ENCODE data around the gene ST8SIA3. TPM values are rescaled to one million over a fixed set of nuclear protein-coding genes. Genes with fewer than 3 reads are reported as not detected.

ST8SIA3 gene
- total and polyA plus RNA-seq, 2 donors (not counting 1 experiment from before 2014, with no cell fraction given), result not detected

DNA sequence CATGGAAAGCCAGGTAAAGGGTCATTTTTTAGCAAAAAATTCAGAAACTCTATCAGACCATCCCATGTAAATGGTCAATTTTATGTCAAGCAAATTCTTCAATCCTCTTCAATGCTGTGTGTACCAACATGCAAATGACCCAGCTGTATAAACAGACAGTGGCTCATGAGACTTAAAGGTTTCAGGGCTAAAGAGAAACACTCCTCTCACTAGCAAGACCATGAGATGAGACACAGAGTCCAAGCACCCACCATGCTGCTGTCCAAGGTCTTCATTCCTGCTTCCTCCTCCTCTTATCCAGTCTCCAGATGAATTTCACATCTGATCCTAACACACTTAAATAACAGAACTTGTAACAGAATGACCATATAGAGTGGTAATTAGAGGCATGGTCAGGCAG, 52.0 kb downstream of the ST8SIA3 start:
- H3K27ac ChIP-seq (ENCODE audit: insufficient read depth, low read length), result no peak overlapping the region
- H3K36me3 ChIP-seq (ENCODE audit: control insufficient read depth, insufficient read depth, low read length), result no peaks in the 10 kb centered on the region
- TF ChIP-seq EZH2 (IDR thresholded peaks at IDR 0.05; ENCODE audit: low read length, missing control alignments), result no peak
- TF ChIP-seq, protein P1, sequence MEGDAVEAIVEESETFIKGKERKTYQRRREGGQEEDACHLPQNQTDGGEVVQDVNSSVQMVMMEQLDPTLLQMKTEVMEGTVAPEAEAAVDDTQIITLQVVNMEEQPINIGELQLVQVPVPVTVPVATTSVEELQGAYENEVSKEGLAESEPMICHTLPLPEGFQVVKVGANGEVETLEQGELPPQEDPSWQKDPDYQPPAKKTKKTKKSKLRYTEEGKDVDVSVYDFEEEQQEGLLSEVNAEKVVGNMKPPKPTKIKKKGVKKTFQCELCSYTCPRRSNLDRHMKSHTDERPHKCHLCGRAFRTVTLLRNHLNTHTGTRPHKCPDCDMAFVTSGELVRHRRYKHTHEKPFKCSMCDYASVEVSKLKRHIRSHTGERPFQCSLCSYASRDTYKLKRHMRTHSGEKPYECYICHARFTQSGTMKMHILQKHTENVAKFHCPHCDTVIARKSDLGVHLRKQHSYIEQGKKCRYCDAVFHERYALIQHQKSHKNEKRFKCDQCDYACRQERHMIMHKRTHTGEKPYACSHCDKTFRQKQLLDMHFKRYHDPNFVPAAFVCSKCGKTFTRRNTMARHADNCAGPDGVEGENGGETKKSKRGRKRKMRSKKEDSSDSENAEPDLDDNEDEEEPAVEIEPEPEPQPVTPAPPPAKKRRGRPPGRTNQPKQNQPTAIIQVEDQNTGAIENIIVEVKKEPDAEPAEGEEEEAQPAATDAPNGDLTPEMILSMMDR (conservative IDR thresholded peaks at IDR 0.05 in 1 of 2, IDR thresholded peaks at IDR 0.05 in 1 of 2; ENCODE audit: low read depth in 1 of 2, low read length in 2 of 2), result no peak
- H3K27me3 ChIP-seq (ENCODE audit: control insufficient read depth, insufficient read depth, low read length), result no peaks in the 10 kb centered on the region
- no peaks in the 10 kb centered on the region for H3K4me1 ChIP-seq (ENCODE audit: control insufficient read depth, extremely low read depth, insufficient read depth, low read length)
- H2AFZ ChIP-seq (ENCODE audit: low read length), result no peak overlapping the region
- H4K20me1 ChIP-seq (ENCODE audit: control insufficient read depth, extremely low read depth, insufficient read depth, low read length), result no peaks in the 10 kb centered on the region
- no peak overlapping the region for H3K4me2 ChIP-seq (ENCODE audit: extremely low read depth, insufficient read depth, low read length)
- H3K79me2 ChIP-seq (ENCODE audit: control insufficient read depth, insufficient read depth, low read length), result no peaks in the 10 kb centered on the region
- DNase-seq (ENCODE audit: low read depth in 2 of 2), result no peak
- H3K4me3 ChIP-seq (replicated peaks in 1 of 4; ENCODE audit: control extremely low read depth in 1 of 4, insufficient read depth in 1 of 4, low read depth in 3 of 4, low read length in 4 of 4), result no peak overlapping the region
- no peak overlapping the region for H3K9ac ChIP-seq (ENCODE audit: insufficient read depth, low read length)
- no peaks in the 10 kb centered on the region for H3K9me3 ChIP-seq (ENCODE audit: control insufficient read depth, insufficient read depth, low read depth, low read length)

DNA sequence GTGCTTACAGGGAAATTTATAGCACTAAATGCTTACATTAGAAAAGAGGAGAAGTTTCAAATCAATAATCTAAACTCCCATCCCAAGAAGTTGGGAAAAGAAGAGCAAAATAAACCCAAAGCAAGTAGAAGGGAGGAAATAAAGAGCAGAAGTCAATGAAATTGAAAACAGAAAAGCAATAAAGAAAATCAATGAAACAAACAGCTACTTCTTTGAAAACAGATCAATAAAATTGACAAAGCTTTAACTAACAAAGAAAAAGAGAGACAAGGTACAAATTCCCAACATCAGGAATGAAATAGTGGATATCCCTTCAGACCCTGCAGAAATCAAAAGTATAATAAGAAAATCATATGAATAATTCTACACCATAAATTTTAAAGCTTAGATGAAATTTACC, 57.3 kb downstream of the ST8SIA3 start:
- no peaks in the 10 kb centered on the region for H3K27me3 ChIP-seq (ENCODE audit: control insufficient read depth, insufficient read depth, low read length)
- H3K27ac ChIP-seq (ENCODE audit: insufficient read depth, low read length), result no peak overlapping the region
- no peak overlapping the region for H2AFZ ChIP-seq (ENCODE audit: low read length)
- no peak overlapping the region for H3K9ac ChIP-seq (ENCODE audit: insufficient read depth, low read length)
- H3K4me3 ChIP-seq (replicated peaks in 1 of 4; ENCODE audit: control extremely low read depth in 1 of 4, insufficient read depth in 1 of 4, low read depth in 3 of 4, low read length in 4 of 4), result no peak overlapping the region
- no peaks in the 10 kb centered on the region for H3K4me1 ChIP-seq (ENCODE audit: control insufficient read depth, extremely low read depth, insufficient read depth, low read length)
- no peaks in the 10 kb centered on the region for H4K20me1 ChIP-seq (ENCODE audit: control insufficient read depth, extremely low read depth, insufficient read depth, low read length)
- H3K9me3 ChIP-seq (ENCODE audit: control insufficient read depth, insufficient read depth, low read depth, low read length), result no peaks in the 10 kb centered on the region
- H3K79me2 ChIP-seq (ENCODE audit: control insufficient read depth, insufficient read depth, low read length), result no peaks in the 10 kb centered on the region
- H3K4me2 ChIP-seq (ENCODE audit: extremely low read depth, insufficient read depth, low read length), result no peak overlapping the region
- TF ChIP-seq EZH2 (IDR thresholded peaks at IDR 0.05; ENCODE audit: low read length, missing control alignments), result no peak
- TF ChIP-seq, protein P1 (conservative IDR thresholded peaks at IDR 0.05 in 1 of 2, IDR thresholded peaks at IDR 0.05 in 1 of 2; ENCODE audit: low read depth in 1 of 2, low read length in 2 of 2), result no peak
- no peaks in the 10 kb centered on the region for H3K36me3 ChIP-seq (ENCODE audit: control insufficient read depth, insufficient read depth, low read length)
- DNase-seq (ENCODE audit: low read depth in 2 of 2), result no peak

DNA sequence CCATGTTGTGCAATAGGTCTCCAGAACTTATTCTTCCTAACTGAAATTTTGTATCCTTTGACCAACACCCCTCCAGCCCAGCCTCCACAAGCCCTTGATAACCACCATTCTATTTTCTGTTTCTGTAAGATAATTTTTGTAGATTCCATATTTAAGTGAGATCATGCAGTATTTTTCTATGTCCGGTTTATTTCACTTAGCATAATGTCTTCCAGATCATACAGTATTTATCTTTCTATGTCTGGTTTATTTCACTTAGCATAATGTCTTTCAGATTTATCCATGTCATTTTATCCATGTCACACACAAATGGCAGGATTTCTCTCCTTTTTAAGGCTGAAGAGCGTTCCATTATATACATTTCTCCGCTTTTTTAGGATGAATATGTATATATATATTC, 58.4 kb downstream of the ST8SIA3 start:
- H3K4me1 ChIP-seq (ENCODE audit: control insufficient read depth, extremely low read depth, insufficient read depth, low read length), result no peaks in the 10 kb centered on the region
- no peaks in the 10 kb centered on the region for H3K36me3 ChIP-seq (ENCODE audit: control insufficient read depth, insufficient read depth, low read length)
- no peaks in the 10 kb centered on the region for H3K27me3 ChIP-seq (ENCODE audit: control insufficient read depth, insufficient read depth, low read length)
- no peak overlapping the region for H3K27ac ChIP-seq (ENCODE audit: insufficient read depth, low read length)
- no peak overlapping the region for H3K4me3 ChIP-seq (replicated peaks in 1 of 4; ENCODE audit: control extremely low read depth in 1 of 4, insufficient read depth in 1 of 4, low read depth in 3 of 4, low read length in 4 of 4)
- no peaks in the 10 kb centered on the region for H3K79me2 ChIP-seq (ENCODE audit: control insufficient read depth, insufficient read depth, low read length)
- no peak for TF ChIP-seq EZH2 (IDR thresholded peaks at IDR 0.05; ENCODE audit: low read length, missing control alignments)
- TF ChIP-seq, protein P1 (conservative IDR thresholded peaks at IDR 0.05 in 1 of 2, IDR thresholded peaks at IDR 0.05 in 1 of 2; ENCODE audit: low read depth in 1 of 2, low read length in 2 of 2), result no peak
- H3K9ac ChIP-seq (ENCODE audit: insufficient read depth, low read length), result no peak overlapping the region
- DNase-seq (ENCODE audit: low read depth in 2 of 2), result no peak
- no peaks in the 10 kb centered on the region for H3K9me3 ChIP-seq (ENCODE audit: control insufficient read depth, insufficient read depth, low read depth, low read length)
- H4K20me1 ChIP-seq (ENCODE audit: control insufficient read depth, extremely low read depth, insufficient read depth, low read length), result no peaks in the 10 kb centered on the region
- no peak overlapping the region for H3K4me2 ChIP-seq (ENCODE audit: extremely low read depth, insufficient read depth, low read length)
- H2AFZ ChIP-seq (ENCODE audit: low read length), result no peak overlapping the region
